SK-N-SH (cell line): Measurements from ENCODE around the gene ZNF521.

ENCODE experiments used
- CHD2 ChIP-seq: fragments of 150-350 bp; IDR thresholded peaks from 2 replicates; pipeline ENCODE4 v1.6.1; 2018; ENCODE audit warnings: low read length; ENCODE audit not compliant: partially characterized antibody
- CTCF ChIP-seq: fragments of 200-600 bp; sonication (generic); IDR thresholded peaks from 2 replicates; pipeline ENCODE4 v1.6.1; 2017; ENCODE audit warnings: antibody characterized with exemption, mild to moderate bottlenecking, moderate library complexity
- EP300 ChIP-seq, 2 experiments: IDR thresholded peaks; 2 replicates each; pipeline versions ENCODE4 v1.4.0 to v1.6.1; 2012; ENCODE audit warnings: borderline replicate concordance in 1 of 2, low read depth in 1 of 2, low read length in 1 of 2
- EZH2phosphoT487 ChIP-seq: fragments of 200-600 bp; sonication (generic); IDR thresholded peaks from 2 replicates; pipeline ENCODE4 v1.6.1; 2017; ENCODE audit warnings: low read depth, mixed run types, mild to moderate bottlenecking, antibody characterized with exemption, moderate library complexity, borderline replicate concordance
- GABPA ChIP-seq: IDR thresholded peaks from 2 replicates; pipeline ENCODE4 v1.4.0; 2012; ENCODE audit warnings: low read depth, mild to moderate bottlenecking
- MAX ChIP-seq: IDR thresholded peaks from 2 replicates; pipeline ENCODE4 v1.4.0; 2012; ENCODE audit warnings: low read depth
- MXI1 ChIP-seq: IDR thresholded peaks from 2 replicates; pipeline ENCODE4 v1.6.1; 2012; ENCODE audit warnings: mild to moderate bottlenecking, low read depth, low read length, improper control_type of control experiment
- POLR2AphosphoS5 ChIP-seq: IDR thresholded peaks from 2 replicates; pipeline ENCODE4 v1.6.1; 2012; ENCODE audit warnings: low read depth, low read length
- REST ChIP-seq: IDR thresholded peaks from 2 replicates; pipeline ENCODE4 v1.6.1; 2012; ENCODE audit warnings: mild to moderate bottlenecking, low read depth, low read length, moderate library complexity
- RFX5 ChIP-seq: IDR thresholded peaks from 2 replicates; pipeline ENCODE4 v1.6.1; 2012; ENCODE audit warnings: mild to moderate bottlenecking, improper control_type of control experiment, low read length
- SMC3 ChIP-seq: IDR thresholded peaks from 2 replicates; pipeline ENCODE4 v1.6.1; 2012; ENCODE audit warnings: low read depth, low read length, improper control_type of control experiment
- TAF1 ChIP-seq: IDR thresholded peaks from 2 replicates; pipeline ENCODE4 v1.6.1; 2012; ENCODE audit warnings: low read depth, mild to moderate bottlenecking, low read length, moderate library complexity, borderline replicate concordance
- TEAD4 ChIP-seq: IDR thresholded peaks from 2 replicates; pipeline ENCODE4 v1.4.0; 2012; ENCODE audit warnings: mild to moderate bottlenecking, borderline replicate concordance; ENCODE audit not compliant: insufficient read depth
- YY1 ChIP-seq: IDR thresholded peaks from 2 replicates; pipeline ENCODE4 v1.4.0; 2012; ENCODE audit warnings: low read depth, mild to moderate bottlenecking

DNA sequence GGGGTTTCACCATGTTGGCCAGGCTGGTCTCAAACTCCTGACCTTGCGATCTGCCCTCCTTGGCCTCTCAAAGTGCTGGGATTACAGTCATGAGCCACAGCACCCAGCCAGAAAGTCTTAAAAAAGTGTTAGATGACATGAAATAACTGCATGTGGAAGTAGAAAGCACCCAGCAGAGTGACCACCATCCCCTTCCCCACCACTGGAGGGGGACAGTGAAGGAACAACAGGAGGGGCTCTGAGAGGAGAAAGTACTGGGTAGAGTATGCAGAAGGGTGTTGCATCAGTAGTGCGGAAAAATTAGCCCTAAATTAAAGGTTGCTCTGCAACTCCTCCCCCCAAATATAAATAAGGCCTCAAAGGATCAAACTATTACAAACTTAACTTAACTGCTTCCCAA lies 230.5 kb downstream of the ZNF521 start:
- TF ChIP-seq TAF1 (no peak), SMC3 (no peak), CTCF (no peak), TEAD4 (no peak), CHD2 (no peak), YY1 (no peak), MXI1 (no peak), RFX5 (no peak), MAX (no peak), POLR2AphosphoS5 (no peak), EP300 (IDR thresholded peaks at IDR 0.05; ENCODE audit: borderline replicate concordance in 1 of 2, low read depth in 1 of 2, low read length in 1 of 2) (no peak), EZH2phosphoT487 (no peak), GABPA (no peak), REST (no peak)
